ENCODE data around the gene NEK1. TPM values are rescaled to one million over a fixed set of nuclear protein-coding genes. Genes with fewer than 3 reads are reported as not detected.

The NEK1 gene
- total and polyA plus RNA-seq, 2 of the 8 experiments (the other 6 are each of a cell fraction or from before 2014, with no cell fraction given) = 3.9 to 11.7 TPM

GRCh38 chr4:169346840-169347239 is 265.5 kb downstream of the NEK1 start:
- Histone ChIP-seq H4K91ac (replicated peaks; ENCODE audit: insufficient read length, low read length) (no peak overlapping the region), H3K27me3 (replicated peaks in 1 of 4; ENCODE audit: control insufficient read depth in 3 of 4, extremely low read depth in 1 of 4, insufficient read depth in 3 of 4, low read length in 3 of 4) (no peaks in the 10 kb centered on the region), H3K23me2 (ENCODE audit: low read depth, low read length) (no peaks in the 10 kb centered on the region), H3K14ac (ENCODE audit: insufficient read length) (no peak overlapping the region), H2BK5ac (ENCODE audit: low read depth, low read length) (no peak overlapping the region), H4K8ac (ENCODE audit: extremely low read depth, insufficient read depth, low read length) (no peak overlapping the region), H3K9me3 (ENCODE audit: insufficient read depth in 2 of 2, low read depth in 1 of 2, low read length in 1 of 2) (no peaks in the 10 kb centered on the region), H3K79me1 (ENCODE audit: low read depth, low read length) (no peaks in the 10 kb centered on the region), H2BK15ac (ENCODE audit: low read length) (no peak overlapping the region), H3K4me1 (replicated peaks in 1 of 4; ENCODE audit: control insufficient read depth in 3 of 4, insufficient read depth in 4 of 4, low read length in 3 of 4) (no peaks in the 10 kb centered on the region), H3K23ac (ENCODE audit: insufficient read length) (no peak overlapping the region), H2BK120ac (replicated peaks; ENCODE audit: low read depth, low read length) (no peak overlapping the region), H3K4me2 (ENCODE audit: insufficient read depth in 1 of 2, low read depth in 2 of 2, low read length in 2 of 2) (no peak overlapping the region), H3K9ac (replicated peaks in 1 of 4; ENCODE audit: extremely low read depth in 1 of 4, low read depth in 3 of 4, low read length in 3 of 4) (no peak overlapping the region), H3K27ac (ENCODE audit: low read depth, low read length) (no peak overlapping the region), H2AFZ (ENCODE audit: low read length) (no peak overlapping the region), H2BK20ac (ENCODE audit: low read length) (no peak overlapping the region), H4K5ac (ENCODE audit: insufficient read length, low read depth, low read length) (no peak overlapping the region), H3K79me2 (ENCODE audit: control insufficient read depth in 1 of 2, insufficient read depth in 2 of 2, low read length in 2 of 2) (no peaks in the 10 kb centered on the region), H3K4me3 (ENCODE audit: extremely low read depth in 1 of 4, insufficient read depth in 2 of 4, low read depth in 3 of 4, low read length in 4 of 4) (no peak overlapping the region), H2BK12ac (ENCODE audit: low read depth, low read length) (no peak overlapping the region), H3K4ac (replicated peaks; ENCODE audit: insufficient read length, low read depth, low read length) (no peak overlapping the region), H3K18ac (ENCODE audit: extremely low read depth, low read length) (no peak overlapping the region), H4K20me1 (replicated peaks in 1 of 2; ENCODE audit: control insufficient read depth in 1 of 2, insufficient read depth in 2 of 2, low read length in 2 of 2) (no peaks in the 10 kb centered on the region), H3K36me3 (ENCODE audit: control insufficient read depth in 2 of 4, insufficient read depth in 4 of 4, low read length in 3 of 4) (no peaks in the 10 kb centered on the region), H2AK5ac (ENCODE audit: low read depth, low read length) (no peak overlapping the region), H3K56ac (replicated peaks; ENCODE audit: insufficient read length, low read depth, low read length) (no peak overlapping the region)
- no peak for FAIRE-seq
- no peak for DNase-seq (ENCODE audit: low read depth in 1 of 2, low spot score in 2 of 2)
- 80% methylated on average over 14 of the region's 14 CpGs; no CpG with 5 or more reads in 1 of the 2 experiments for WGBS, 2 experiments (ENCODE audit: extremely low coverage in 1 of 2, insufficient coverage in 1 of 2, insufficient read length in 1 of 2, insufficient replicate concordance in 2 of 2, low coverage in 1 of 2, low lambda C conversion rate in 2 of 2, missing lambda C conversion rate in 1 of 2)
- POLR2A ChIA-PET (ENCODE audit: partially characterized antibody) = no interaction called here
- CTCF ChIA-PET (ENCODE audit: partially characterized antibody) = interaction anchor here (0.6 kb wide), 1 partner anchor 159 kb away, joined by 3 read pairs; no protein-coding TSS in a partner anchor
- TF ChIP-seq MAFK (IDR thresholded peaks at IDR 0.05; ENCODE audit: low read depth, low read length) (no peak), CBX8 (IDR thresholded peaks at IDR 0.05; ENCODE audit: borderline replicate concordance, low read depth, low read length) (no peak), HDAC6 (IDR thresholded peaks at IDR 0.05; ENCODE audit: low read depth, low read length) (no peak), GABPA (IDR thresholded peaks at IDR 0.05; ENCODE audit: borderline replicate concordance, insufficient read depth, low read length) (no peak), CBX5 (IDR thresholded peaks at IDR 0.05; ENCODE audit: low read depth, low read length) (no peak), PHF8 (conservative IDR thresholded peaks at IDR 0.05; ENCODE audit: low read depth, low read length) (no peak), EGR1 (IDR thresholded peaks at IDR 0.05; ENCODE audit: borderline replicate concordance, low read depth, low read length) (no peak), SP4 (IDR thresholded peaks at IDR 0.05; ENCODE audit: low read length) (no peak), SUZ12 (IDR thresholded peaks at IDR 0.05; ENCODE audit: low read length) (no peak), SP2 (IDR thresholded peaks at IDR 0.05; ENCODE audit: low read length) (no peak), YY1 (IDR thresholded peaks at IDR 0.05; ENCODE audit: low read depth, low read length) (no peak), CTCF (IDR thresholded peaks at IDR 0.05; ENCODE audit: control extremely low read depth in 1 of 3, insufficient read depth in 1 of 3, low read depth in 1 of 3, low read length in 3 of 3) (no peak), MAX (IDR thresholded peaks at IDR 0.05) (no peak)
